ENCODE results near the gene ASAP2. TPM values are rescaled to one million over a fixed set of nuclear protein-coding genes. Genes with fewer than 3 reads are reported as not detected.
A peak's percentile ranks its signal among the peaks of the same experiment; 100 is the strongest.

Gene ASAP2
- polyA plus RNA-seq, 1 experiment, result 30.0 TPM

DNA sequence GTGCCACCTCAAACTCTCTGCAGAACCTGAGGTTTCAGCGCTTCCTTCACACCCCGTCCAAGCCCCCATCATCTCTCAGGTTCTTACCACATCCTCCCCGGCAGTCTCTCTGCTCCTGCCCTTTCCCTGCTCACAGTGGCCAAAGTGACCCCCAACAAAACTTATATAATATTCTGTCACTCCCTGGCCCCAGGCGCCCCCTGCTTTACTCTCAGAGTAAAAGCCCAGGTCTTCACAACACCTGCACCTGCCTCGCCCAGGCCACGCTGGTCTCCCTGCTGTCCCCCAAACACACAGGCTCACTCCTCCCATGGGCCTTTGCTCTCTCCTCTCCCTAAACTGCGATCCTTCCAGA is 210.3 kb downstream of the ASAP2 start:
- Histone ChIP-seq H3K4me3 (ENCODE audit: low read depth, low read length) (no peak overlapping the region), H3K27ac (ENCODE audit: low read depth, low read length) (peak overlapping the region; percentile 2), H3K27me3 (ENCODE audit: control insufficient read depth, insufficient read depth, low read length) (no peaks in the 10 kb centered on the region), H3K9me3 (ENCODE audit: control insufficient read depth, insufficient read depth, low read length) (no peaks in the 10 kb centered on the region; the same call in 1 of the 2 replicates)
- no peak for DNase-seq (ENCODE audit: low read depth, low spot score)
- POLR2A ChIA-PET, result no interaction called here
- TF ChIP-seq, protein P1, sequence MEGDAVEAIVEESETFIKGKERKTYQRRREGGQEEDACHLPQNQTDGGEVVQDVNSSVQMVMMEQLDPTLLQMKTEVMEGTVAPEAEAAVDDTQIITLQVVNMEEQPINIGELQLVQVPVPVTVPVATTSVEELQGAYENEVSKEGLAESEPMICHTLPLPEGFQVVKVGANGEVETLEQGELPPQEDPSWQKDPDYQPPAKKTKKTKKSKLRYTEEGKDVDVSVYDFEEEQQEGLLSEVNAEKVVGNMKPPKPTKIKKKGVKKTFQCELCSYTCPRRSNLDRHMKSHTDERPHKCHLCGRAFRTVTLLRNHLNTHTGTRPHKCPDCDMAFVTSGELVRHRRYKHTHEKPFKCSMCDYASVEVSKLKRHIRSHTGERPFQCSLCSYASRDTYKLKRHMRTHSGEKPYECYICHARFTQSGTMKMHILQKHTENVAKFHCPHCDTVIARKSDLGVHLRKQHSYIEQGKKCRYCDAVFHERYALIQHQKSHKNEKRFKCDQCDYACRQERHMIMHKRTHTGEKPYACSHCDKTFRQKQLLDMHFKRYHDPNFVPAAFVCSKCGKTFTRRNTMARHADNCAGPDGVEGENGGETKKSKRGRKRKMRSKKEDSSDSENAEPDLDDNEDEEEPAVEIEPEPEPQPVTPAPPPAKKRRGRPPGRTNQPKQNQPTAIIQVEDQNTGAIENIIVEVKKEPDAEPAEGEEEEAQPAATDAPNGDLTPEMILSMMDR (IDR thresholded peaks at IDR 0.05; ENCODE audit: low read depth, low read length), result no peak
- CTCF ChIA-PET, result no interaction called here

DNA sequence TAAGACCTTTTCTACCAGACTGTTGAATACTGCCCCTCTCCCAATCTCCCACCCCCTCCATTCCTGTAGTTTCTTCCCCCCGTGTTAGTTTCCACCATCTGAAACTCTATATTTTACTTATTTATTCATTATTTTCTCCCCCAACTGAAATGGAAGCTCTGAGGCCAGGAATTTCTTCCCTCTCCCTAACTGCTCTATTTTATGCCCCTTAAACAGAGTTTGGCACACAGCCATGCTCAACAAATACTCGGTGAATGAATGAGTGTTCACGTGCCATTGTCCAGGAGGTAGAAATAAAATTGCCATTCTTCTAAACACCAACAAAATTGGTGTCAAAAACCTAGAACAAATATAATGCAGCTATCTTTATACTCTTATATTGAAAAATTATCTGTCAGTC is 211.1 kb downstream of the ASAP2 start:
- POLR2A ChIA-PET, result no interaction called here
- CTCF ChIA-PET, result no interaction called here
- H3K27ac ChIP-seq (ENCODE audit: low read depth, low read length), result no peak overlapping the region
- no peak for DNase-seq (ENCODE audit: low read depth, low spot score)
- no peaks in the 10 kb centered on the region for H3K27me3 ChIP-seq (ENCODE audit: control insufficient read depth, insufficient read depth, low read length)
- H3K4me3 ChIP-seq (ENCODE audit: low read depth, low read length), result no peak overlapping the region
- TF ChIP-seq, protein P1 (IDR thresholded peaks at IDR 0.05; ENCODE audit: low read depth, low read length), result no peak
- H3K9me3 ChIP-seq (ENCODE audit: control insufficient read depth, insufficient read depth, low read length), result peaks cover 1% of the 10 kb centered on the region; the same call in 1 of the 2 replicates

DNA sequence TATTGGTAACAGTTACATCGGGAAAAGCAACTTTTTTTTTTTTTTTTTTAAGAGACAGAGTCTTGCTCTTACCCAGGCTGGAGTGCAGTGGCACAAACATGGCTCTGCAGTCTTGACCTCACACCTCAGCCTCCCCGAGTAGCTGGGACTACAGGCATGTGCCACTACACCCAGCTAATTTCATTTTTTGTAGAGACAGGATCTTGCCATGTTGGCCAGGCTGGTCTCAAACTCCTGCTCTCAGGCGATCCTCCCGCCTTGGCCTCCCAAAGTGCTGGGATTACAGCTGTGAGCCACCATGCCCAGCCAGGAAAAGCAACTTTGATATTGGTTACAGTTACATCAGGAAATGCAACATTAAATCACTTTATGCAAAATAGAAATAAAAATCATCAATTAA is 212.1 kb downstream of the ASAP2 start:
- Histone ChIP-seq H3K27ac (ENCODE audit: low read depth, low read length) (no peak overlapping the region), H3K27me3 (ENCODE audit: control insufficient read depth, insufficient read depth, low read length) (no peaks in the 10 kb centered on the region), H3K4me3 (ENCODE audit: low read depth, low read length) (no peak overlapping the region), H3K9me3 (ENCODE audit: control insufficient read depth, insufficient read depth, low read length) (peaks cover 3% of the 10 kb centered on the region; the same call in 1 of the 2 replicates)
- DNase-seq (ENCODE audit: low read depth, low spot score), result no peak
- ChIA-PET POLR2A (interaction anchor here (0.7 kb wide), 1 partner anchor 12 kb away, joined by 7 read pairs; no protein-coding TSS in a partner anchor), CTCF (interaction anchor here (0.6 kb wide), 1 partner anchor 9 kb away, joined by 5 read pairs; no protein-coding TSS in a partner anchor)
- TF ChIP-seq, protein P1 (IDR thresholded peaks at IDR 0.05; ENCODE audit: low read depth, low read length), result no peak

DNA sequence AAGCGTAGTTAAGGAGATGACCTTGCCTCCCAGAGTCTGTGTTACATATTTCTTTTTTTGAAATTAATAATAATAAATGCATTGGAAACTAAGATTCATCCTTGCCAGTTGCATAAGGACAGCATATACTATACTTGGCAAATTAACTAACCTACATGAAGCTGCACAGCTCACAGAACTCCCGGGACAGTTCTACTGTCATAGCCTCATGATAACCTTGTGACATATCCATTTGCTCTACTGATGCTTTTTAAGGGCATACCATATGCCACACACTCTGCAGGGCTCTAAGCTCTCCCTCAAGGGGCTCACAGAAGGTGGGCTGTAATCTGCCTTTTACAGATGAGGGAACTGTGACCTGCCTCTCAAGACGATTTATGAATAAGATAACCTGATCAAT is 212.9 kb downstream of the ASAP2 start:
- no peak overlapping the region for H3K4me3 ChIP-seq (ENCODE audit: low read depth, low read length)
- no peaks in the 10 kb centered on the region for H3K27me3 ChIP-seq (ENCODE audit: control insufficient read depth, insufficient read depth, low read length)
- TF ChIP-seq, protein P1 (IDR thresholded peaks at IDR 0.05; ENCODE audit: low read depth, low read length), result no peak
- ChIA-PET CTCF (interaction anchor here (0.6 kb wide), 1 partner anchor 10 kb away, joined by 5 read pairs; no protein-coding TSS in a partner anchor), POLR2A (no interaction called here)
- H3K27ac ChIP-seq (ENCODE audit: low read depth, low read length), result no peak overlapping the region
- H3K9me3 ChIP-seq (ENCODE audit: control insufficient read depth, insufficient read depth, low read length), result peaks cover 3% of the 10 kb centered on the region; the same call in 1 of the 2 replicates
- DNase-seq (ENCODE audit: low read depth, low spot score), result no peak

DNA sequence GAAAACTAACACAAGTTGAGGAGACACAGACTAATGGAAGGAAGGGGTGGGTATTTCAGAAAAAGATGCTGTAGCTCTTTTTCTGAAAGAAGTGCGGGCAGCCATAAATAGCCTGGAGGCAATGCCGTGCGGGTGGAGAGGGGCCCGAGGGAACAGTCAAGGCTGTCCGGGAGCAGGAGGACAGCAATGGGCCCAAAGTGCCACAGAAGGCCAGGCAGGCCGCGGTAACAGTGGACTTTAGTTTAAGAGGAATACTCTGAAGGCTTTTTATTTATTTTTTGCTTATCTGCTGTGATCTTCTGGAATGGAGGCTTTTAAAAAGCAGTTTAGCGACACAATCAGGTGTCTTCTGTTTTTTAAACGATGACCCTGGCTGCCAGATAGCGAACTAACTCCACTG is 213.9 kb downstream of the ASAP2 start:
- CTCF ChIA-PET, result no interaction called here
- TF ChIP-seq, protein P1 (IDR thresholded peaks at IDR 0.05; ENCODE audit: low read depth, low read length), result no peak
- POLR2A ChIA-PET, result no interaction called here
- Histone ChIP-seq H3K4me3 (ENCODE audit: low read depth, low read length) (no peak overlapping the region), H3K27me3 (ENCODE audit: control insufficient read depth, insufficient read depth, low read length) (no peaks in the 10 kb centered on the region), H3K27ac (ENCODE audit: low read depth, low read length) (no peak overlapping the region), H3K9me3 (ENCODE audit: control insufficient read depth, insufficient read depth, low read length) (peaks cover 3% of the 10 kb centered on the region; the same call in 1 of the 2 replicates)
- DNase-seq (ENCODE audit: low read depth, low spot score), result no peak
